ENCODE results near the gene MSH3. TPM values are rescaled to one million over a fixed set of nuclear protein-coding genes. Genes with fewer than 3 reads are reported as not detected.
"Not testable (repeated sequence)": the region's sequence is repeated elsewhere in the genome, so short reads cannot be mapped to it uniquely, and the experiment has no call there.

Gene MSH3
- total RNA-seq, 1 donor from 2014 or later, result 15.4 TPM

DNA sequence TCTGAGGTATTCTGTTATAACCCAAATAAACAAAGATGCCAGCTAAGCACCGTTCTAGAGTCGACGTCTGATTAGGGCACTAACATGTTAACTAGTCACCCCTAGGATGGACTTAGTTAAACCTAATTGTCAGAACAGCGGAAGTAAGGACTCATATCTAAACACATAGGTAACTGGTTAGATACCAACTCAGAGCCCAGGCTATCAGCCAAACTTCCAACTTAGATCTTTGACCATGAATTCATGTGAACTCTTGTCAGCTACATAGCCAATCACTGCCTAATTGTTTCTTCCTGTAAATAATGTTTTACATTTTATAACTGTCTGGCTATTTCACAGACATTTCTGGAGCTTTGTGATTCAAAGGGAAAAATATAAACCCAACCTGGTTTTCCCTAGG lies 84.6 kb downstream of the MSH3 start:
- Histone ChIP-seq H3K79me2 (ENCODE audit: insufficient read depth, low read length) (no peaks in the 10 kb centered on the region), H2AFZ (ENCODE audit: low read depth, low read length) (no peak overlapping the region), H3K36me3 (ENCODE audit: insufficient read depth, low read length) (no peaks in the 10 kb centered on the region), H3K9me3 (ENCODE audit: insufficient read depth, low read depth, low read length) (no peaks in the 10 kb centered on the region), H3K4me2 (ENCODE audit: low read length) (no peak overlapping the region), H3K27ac (ENCODE audit: low read depth, low read length) (no peak overlapping the region), H3K9ac (ENCODE audit: low read length) (no peak overlapping the region), H4K20me1 (ENCODE audit: insufficient read depth, low read length) (no peaks in the 10 kb centered on the region), H3K4me3 (ENCODE audit: insufficient read depth, low read depth, low read length) (no peak overlapping the region), H3K4me1 (ENCODE audit: insufficient read depth, low read length) (no peaks in the 10 kb centered on the region), H3K27me3 (ENCODE audit: insufficient read depth, low read length) (no peaks in the 10 kb centered on the region)
- Mint-ChIP-seq H3K9me3 (ENCODE audit: unreplicated experiment) (no peaks in the 10 kb centered on the region), H3K36me3 (ENCODE audit: low read depth, unreplicated experiment) (peaks cover 14% of the 10 kb centered on the region), H3K27ac (ENCODE audit: unreplicated experiment) (no peak overlapping the region), H3K4me1 (ENCODE audit: low read depth, unreplicated experiment) (no peaks in the 10 kb centered on the region), H3K4me3 (ENCODE audit: unreplicated experiment) (no peak overlapping the region), H3K27me3 (ENCODE audit: low read depth, unreplicated experiment) (no peaks in the 10 kb centered on the region)
- no peak for FAIRE-seq
- no peak for DNase-seq (ENCODE audit: low read depth)
- TF ChIP-seq, protein P1, sequence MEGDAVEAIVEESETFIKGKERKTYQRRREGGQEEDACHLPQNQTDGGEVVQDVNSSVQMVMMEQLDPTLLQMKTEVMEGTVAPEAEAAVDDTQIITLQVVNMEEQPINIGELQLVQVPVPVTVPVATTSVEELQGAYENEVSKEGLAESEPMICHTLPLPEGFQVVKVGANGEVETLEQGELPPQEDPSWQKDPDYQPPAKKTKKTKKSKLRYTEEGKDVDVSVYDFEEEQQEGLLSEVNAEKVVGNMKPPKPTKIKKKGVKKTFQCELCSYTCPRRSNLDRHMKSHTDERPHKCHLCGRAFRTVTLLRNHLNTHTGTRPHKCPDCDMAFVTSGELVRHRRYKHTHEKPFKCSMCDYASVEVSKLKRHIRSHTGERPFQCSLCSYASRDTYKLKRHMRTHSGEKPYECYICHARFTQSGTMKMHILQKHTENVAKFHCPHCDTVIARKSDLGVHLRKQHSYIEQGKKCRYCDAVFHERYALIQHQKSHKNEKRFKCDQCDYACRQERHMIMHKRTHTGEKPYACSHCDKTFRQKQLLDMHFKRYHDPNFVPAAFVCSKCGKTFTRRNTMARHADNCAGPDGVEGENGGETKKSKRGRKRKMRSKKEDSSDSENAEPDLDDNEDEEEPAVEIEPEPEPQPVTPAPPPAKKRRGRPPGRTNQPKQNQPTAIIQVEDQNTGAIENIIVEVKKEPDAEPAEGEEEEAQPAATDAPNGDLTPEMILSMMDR (IDR thresholded peaks at IDR 0.05; ENCODE audit: insufficient read depth, low read depth, low read length), result no peak
- TF ChIP-seq EZH2 (IDR thresholded peaks at IDR 0.05; ENCODE audit: insufficient read depth, low read length), result no peak

DNA sequence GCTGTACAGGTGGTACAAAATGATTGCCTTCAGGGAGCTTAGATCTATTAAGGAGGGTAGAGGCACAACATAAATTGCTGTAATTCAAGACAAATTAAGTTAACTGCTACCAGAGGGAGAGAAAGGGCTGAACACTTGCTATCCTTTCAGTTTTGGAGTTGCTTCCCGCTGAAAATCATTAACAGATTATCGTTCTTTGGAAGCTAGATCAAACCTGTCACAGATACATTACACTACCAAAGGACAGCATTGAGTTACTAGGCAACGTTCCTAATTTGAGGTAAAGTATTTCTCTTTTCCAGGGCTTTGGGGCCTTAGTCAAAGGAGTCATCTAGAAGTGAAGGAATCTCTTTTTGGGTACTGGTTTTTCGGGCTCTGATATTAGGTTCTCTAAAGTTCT lies 85.0 kb downstream of the MSH3 start:
- FAIRE-seq (no peak), DNase-seq (ENCODE audit: low read depth) (no peak)
- no peak overlapping the region for H3K27ac ChIP-seq (ENCODE audit: low read depth, low read length)
- H3K79me2 ChIP-seq (ENCODE audit: insufficient read depth, low read length), result no peaks in the 10 kb centered on the region
- no peak overlapping the region for H3K4me3 ChIP-seq (ENCODE audit: insufficient read depth, low read depth, low read length)
- H3K9me3 ChIP-seq (ENCODE audit: insufficient read depth, low read depth, low read length), result no peaks in the 10 kb centered on the region
- no peak overlapping the region for H2AFZ ChIP-seq (ENCODE audit: low read depth, low read length)
- H3K27me3 Mint-ChIP-seq (ENCODE audit: low read depth, unreplicated experiment), result no peaks in the 10 kb centered on the region
- no peaks in the 10 kb centered on the region for H3K36me3 ChIP-seq (ENCODE audit: insufficient read depth, low read length)
- no peak overlapping the region for H3K4me2 ChIP-seq (ENCODE audit: low read length)
- no peaks in the 10 kb centered on the region for H4K20me1 ChIP-seq (ENCODE audit: insufficient read depth, low read length)
- H3K4me3 Mint-ChIP-seq (ENCODE audit: unreplicated experiment), result no peak overlapping the region
- H3K4me1 Mint-ChIP-seq (ENCODE audit: low read depth, unreplicated experiment), result no peaks in the 10 kb centered on the region
- H3K9me3 Mint-ChIP-seq (ENCODE audit: unreplicated experiment), result no peaks in the 10 kb centered on the region
- TF ChIP-seq, protein P1 (IDR thresholded peaks at IDR 0.05; ENCODE audit: insufficient read depth, low read depth, low read length), result no peak
- no peak for TF ChIP-seq EZH2 (IDR thresholded peaks at IDR 0.05; ENCODE audit: insufficient read depth, low read length)
- no peaks in the 10 kb centered on the region for H3K4me1 ChIP-seq (ENCODE audit: insufficient read depth, low read length)
- H3K36me3 Mint-ChIP-seq (ENCODE audit: low read depth, unreplicated experiment), result peaks cover 14% of the 10 kb centered on the region
- no peak overlapping the region for H3K27ac Mint-ChIP-seq (ENCODE audit: unreplicated experiment)
- H3K9ac ChIP-seq (ENCODE audit: low read length), result no peak overlapping the region
- no peaks in the 10 kb centered on the region for H3K27me3 ChIP-seq (ENCODE audit: insufficient read depth, low read length)

DNA sequence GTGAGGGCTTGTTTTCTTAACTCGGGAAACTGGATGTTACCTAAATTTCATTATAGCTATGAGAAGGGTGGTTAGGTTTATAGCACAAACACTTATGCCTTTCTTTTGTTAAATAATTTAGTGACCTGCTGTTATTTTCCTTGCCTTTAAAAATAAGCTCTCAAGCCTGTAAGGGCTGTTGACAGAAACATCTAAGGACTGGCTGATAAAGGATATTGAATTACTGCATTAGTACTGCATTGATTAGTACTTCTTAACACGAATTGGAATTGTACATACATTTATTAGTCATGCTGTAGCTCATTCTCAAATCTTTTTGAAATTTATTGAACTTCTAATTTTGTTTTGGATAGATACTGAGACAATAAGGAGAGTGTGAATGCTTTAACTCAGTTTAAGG lies 85.4 kb downstream of the MSH3 start:
- H3K4me2 ChIP-seq (ENCODE audit: low read length), result no peak overlapping the region
- no peak overlapping the region for H2AFZ ChIP-seq (ENCODE audit: low read depth, low read length)
- no peak for FAIRE-seq
- H3K27ac Mint-ChIP-seq (ENCODE audit: unreplicated experiment), result no peak overlapping the region
- H3K36me3 Mint-ChIP-seq (ENCODE audit: low read depth, unreplicated experiment), result peaks cover 15% of the 10 kb centered on the region
- DNase-seq (ENCODE audit: low read depth), result no peak
- no peaks in the 10 kb centered on the region for H3K36me3 ChIP-seq (ENCODE audit: insufficient read depth, low read length)
- no peak overlapping the region for H3K4me3 Mint-ChIP-seq (ENCODE audit: unreplicated experiment)
- H3K9me3 Mint-ChIP-seq (ENCODE audit: unreplicated experiment), result no peaks in the 10 kb centered on the region
- no peaks in the 10 kb centered on the region for H3K9me3 ChIP-seq (ENCODE audit: insufficient read depth, low read depth, low read length)
- no peak overlapping the region for H3K4me3 ChIP-seq (ENCODE audit: insufficient read depth, low read depth, low read length)
- H3K4me1 Mint-ChIP-seq (ENCODE audit: low read depth, unreplicated experiment), result no peaks in the 10 kb centered on the region
- no peak overlapping the region for H3K27ac ChIP-seq (ENCODE audit: low read depth, low read length)
- no peaks in the 10 kb centered on the region for H3K27me3 Mint-ChIP-seq (ENCODE audit: low read depth, unreplicated experiment)
- TF ChIP-seq EZH2 (IDR thresholded peaks at IDR 0.05; ENCODE audit: insufficient read depth, low read length), result no peak
- TF ChIP-seq, protein P1 (IDR thresholded peaks at IDR 0.05; ENCODE audit: insufficient read depth, low read depth, low read length), result no peak
- no peaks in the 10 kb centered on the region for H3K79me2 ChIP-seq (ENCODE audit: insufficient read depth, low read length)
- no peaks in the 10 kb centered on the region for H3K27me3 ChIP-seq (ENCODE audit: insufficient read depth, low read length)
- H3K4me1 ChIP-seq (ENCODE audit: insufficient read depth, low read length), result no peaks in the 10 kb centered on the region
- no peak overlapping the region for H3K9ac ChIP-seq (ENCODE audit: low read length)
- H4K20me1 ChIP-seq (ENCODE audit: insufficient read depth, low read length), result no peaks in the 10 kb centered on the region

DNA sequence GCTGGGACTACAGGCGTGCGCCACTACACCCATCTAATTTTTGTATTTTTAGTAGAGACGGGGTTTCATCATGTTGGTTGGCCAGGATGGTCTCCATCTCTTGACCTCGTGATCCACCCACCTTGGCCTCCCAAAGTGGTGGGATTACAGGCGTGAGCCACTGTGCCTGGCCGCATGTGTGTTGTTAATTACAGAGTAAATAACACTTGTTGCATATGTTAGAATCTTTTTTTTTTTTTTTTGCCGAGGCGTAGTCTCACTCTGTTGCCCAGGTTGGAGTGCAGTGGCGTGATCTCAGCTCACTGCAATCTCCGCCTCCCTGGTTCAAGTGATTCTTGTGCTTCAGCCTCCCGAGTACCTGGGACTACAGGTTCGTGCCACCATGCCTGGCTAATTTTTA lies 86.0 kb downstream of the MSH3 start:
- not testable (repeated sequence) for DNase-seq (ENCODE audit: low read depth); H3K27ac ChIP-seq (ENCODE audit: low read depth, low read length); H3K4me3 ChIP-seq (ENCODE audit: insufficient read depth, low read depth, low read length); H3K27ac Mint-ChIP-seq (ENCODE audit: unreplicated experiment); H4K20me1 ChIP-seq (ENCODE audit: insufficient read depth, low read length); H3K4me1 ChIP-seq (ENCODE audit: insufficient read depth, low read length); H3K36me3 ChIP-seq (ENCODE audit: insufficient read depth, low read length); H3K79me2 ChIP-seq (ENCODE audit: insufficient read depth, low read length); FAIRE-seq; H3K4me3 Mint-ChIP-seq (ENCODE audit: unreplicated experiment); H3K9me3 Mint-ChIP-seq (ENCODE audit: unreplicated experiment); H3K9me3 ChIP-seq (ENCODE audit: insufficient read depth, low read depth, low read length); H3K27me3 ChIP-seq (ENCODE audit: insufficient read depth, low read length); H3K27me3 Mint-ChIP-seq (ENCODE audit: low read depth, unreplicated experiment); H3K4me2 ChIP-seq (ENCODE audit: low read length); H3K9ac ChIP-seq (ENCODE audit: low read length); H3K4me1 Mint-ChIP-seq (ENCODE audit: low read depth, unreplicated experiment); H2AFZ ChIP-seq (ENCODE audit: low read depth, low read length)
- peaks cover 16% of the 10 kb centered on the region for H3K36me3 Mint-ChIP-seq (ENCODE audit: low read depth, unreplicated experiment)
